Measurements from ENCODE around the gene DHX15. TPM values are rescaled to one million over a fixed set of nuclear protein-coding genes. Genes with fewer than 3 reads are reported as not detected.

The DHX15 gene
- total RNA-seq, 1 donor from 2014 or later: 102 TPM

DNA sequence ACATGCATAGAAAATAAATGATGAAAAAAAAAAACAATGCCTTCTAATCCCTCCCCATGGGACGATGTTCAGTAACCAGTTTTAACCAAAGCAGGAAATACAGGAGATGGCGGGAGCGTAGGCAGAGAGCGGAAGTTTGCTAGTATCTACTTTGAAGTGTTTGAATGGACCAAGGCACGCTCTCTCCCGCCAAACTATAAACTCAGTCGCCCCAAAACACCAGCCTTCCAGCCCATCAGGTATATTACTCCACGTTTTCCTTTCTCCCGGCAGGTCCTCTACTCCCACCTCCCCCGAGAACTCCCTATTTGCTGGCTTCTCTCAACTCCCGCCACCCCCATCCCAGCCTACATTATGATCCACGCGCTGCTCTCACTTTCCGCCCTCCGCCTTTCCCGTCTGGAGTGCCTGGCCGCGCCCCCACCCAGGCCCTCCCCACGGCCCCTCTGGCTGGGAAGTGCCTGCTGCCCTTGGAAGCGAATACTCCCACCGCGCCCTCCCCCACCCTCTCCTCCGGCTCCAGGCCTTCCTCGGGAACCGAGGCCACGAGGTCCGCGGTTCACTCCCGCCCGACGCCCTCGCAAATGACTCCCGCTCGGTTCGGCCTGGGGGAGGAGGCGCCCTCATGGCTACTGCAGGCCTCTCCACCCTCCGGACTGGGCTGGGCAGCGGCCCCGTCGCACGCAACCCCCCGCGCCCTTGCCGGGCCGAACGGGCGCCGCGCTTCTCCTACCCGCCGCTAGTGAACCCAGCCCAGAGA is 723 bp downstream of the DHX15 start:
- DNase-seq (ENCODE audit: extremely low read depth, low read depth, low spot score): no peak

DNA sequence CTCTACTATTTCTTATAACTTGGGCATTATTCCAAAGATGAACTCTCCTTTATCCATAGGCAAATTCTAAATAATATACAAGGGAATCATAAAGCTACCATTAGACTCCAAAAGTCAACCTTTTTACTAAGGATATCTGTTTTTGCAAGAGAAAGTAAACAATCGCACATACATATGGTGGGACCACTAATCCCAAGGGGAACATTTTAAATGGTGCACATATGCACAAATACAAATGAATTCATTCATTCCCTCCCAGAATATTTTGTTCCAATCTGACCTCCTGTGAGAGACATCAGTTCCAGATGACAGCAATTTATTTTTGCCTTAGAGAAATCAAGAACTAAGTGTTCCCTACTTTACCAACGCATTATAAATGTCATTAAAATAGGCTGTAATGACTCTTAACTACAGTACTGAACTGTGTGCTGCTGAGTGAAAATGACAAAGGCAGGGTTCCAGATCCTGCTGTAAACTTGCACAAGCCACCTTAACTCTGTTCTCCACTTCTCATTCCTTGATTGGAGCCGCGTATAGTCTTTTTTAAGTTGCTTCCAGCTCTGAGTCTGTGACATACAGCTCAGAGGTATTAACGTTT is 2.0 kb downstream of the DHX15 start:
- no peak for DNase-seq (ENCODE audit: extremely low read depth, low read depth, low spot score)

DNA sequence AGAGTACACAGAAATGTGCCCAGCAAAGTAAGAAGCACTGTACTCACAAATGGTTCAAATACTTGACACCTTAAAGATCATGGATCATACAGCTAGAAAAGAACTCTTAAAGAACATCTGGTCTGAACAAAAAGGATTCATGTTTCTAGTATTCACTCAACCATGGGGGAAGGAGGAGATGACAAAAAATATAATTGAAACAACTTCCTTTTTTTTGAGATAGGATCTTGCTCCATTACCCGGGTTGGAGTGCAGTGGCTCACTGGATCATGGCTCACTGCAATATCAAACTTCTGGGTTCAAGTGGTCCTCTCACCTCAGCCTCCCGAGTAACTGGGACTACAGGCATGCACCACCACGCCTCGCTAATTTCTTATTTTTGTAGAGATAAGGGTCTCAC is 6.0 kb downstream of the DHX15 start:
- DNase-seq (ENCODE audit: extremely low read depth, low read depth, low spot score): no peak

DNA sequence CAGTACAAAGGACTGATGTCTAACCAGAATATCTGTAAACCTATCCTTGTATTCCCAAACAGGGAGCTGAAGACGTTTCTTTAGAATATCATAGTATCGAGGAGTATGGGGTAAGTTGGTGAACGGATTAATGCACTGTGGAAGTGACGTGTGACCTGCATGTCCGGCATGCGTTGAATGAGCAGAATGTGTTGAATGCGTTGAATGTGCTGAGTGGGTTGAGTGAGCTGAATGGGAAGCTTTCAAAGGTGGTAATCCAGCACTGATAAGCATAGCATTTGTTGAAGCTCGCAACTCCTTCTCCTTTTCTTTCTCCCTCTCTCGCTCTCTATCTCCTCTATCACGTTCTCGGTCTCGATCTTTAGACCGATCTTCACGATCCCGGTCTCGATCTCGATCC is 8.1 kb downstream of the DHX15 start:
- no peak for DNase-seq (ENCODE audit: extremely low read depth, low read depth, low spot score)

DNA sequence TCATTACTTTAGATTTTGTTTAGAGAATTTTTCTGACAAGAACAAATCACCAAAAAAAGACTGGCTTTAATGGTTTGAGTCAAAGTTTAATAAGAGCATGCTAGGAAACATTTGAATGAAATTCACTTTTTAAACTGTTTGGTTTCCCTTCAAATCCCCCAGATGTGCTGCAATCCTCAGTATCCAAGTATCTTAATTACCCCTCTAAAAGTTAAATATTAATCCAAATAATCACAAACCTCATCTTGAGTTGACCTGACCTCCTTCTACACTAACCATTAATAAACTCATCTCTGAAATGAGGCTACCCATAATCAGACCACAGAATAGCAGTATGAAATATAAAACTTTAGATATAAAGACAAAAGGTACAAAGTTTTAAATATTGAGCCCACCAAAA is 10.1 kb downstream of the DHX15 start:
- DNase-seq (ENCODE audit: extremely low read depth, low read depth, low spot score): no peak

DNA sequence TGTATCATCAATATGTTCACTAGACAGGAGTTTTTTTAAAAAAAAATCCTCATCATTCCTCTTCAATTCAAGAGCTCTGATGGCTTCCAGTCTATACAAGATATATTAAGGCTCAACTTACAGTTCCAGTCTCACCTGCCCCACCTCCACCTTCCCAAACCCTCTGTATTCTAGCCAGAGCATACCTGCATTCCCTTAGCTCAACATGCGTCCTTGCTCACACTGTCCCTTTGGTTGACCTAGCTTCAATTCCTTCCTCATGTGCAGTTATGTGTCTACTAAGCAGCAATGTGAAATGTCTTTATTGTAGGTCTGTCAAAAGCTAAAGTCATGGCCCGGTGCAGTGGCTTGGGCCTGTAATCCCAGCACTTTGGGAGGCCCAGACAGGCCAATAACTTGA is 10.8 kb downstream of the DHX15 start:
- no peak for DNase-seq (ENCODE audit: extremely low read depth, low read depth, low spot score)

DNA sequence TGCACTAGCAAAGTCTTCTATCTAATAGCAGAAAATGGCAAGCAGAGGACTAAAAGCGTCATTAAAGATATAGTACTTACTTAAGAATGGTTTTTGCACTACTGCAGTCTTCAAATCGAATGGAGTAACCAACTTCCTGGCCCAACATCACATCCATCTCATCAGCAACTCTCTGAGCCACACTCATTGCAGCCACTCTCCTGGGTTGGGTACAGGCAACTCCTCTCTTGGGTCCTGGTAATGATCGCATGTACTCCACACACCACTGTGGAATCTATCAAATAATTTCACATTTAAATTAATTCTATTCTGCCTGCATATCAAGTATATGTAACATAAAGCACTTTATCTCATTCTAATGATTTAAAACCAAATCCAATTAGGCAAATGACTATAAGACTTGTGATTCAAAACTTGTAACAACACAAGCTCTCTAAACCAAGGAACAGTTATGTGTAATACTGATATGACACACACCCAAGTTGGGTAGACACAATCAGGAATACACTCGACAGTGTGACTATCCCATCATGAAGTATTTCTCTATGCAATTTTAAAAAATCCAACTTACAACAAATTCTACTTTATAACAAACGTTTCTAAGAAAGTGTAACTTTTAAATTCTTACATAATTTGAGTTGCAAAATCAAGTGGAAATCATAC is 13.6 kb downstream of the DHX15 start:
- no peak for DNase-seq (ENCODE audit: extremely low read depth, low read depth, low spot score)

DNA sequence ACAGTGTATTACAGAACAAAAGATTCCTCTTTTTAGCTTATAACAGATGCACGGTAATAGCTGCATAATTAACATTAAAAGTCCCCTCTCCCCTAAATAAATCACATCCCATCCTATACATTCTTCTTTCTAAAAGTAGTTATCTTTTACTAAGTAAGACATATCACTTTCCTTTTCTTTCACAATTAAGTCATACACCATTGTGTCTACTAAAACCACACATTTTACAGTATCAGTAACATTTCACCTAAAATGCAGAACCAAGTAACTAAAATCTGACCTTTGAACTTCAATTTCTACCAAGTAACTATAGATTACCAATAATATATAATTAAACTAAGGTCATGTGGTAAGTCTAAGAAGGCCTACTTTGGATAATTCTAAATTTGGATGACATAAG is 14.2 kb downstream of the DHX15 start:
- DNase-seq (ENCODE audit: extremely low read depth, low read depth, low spot score): no peak

DNA sequence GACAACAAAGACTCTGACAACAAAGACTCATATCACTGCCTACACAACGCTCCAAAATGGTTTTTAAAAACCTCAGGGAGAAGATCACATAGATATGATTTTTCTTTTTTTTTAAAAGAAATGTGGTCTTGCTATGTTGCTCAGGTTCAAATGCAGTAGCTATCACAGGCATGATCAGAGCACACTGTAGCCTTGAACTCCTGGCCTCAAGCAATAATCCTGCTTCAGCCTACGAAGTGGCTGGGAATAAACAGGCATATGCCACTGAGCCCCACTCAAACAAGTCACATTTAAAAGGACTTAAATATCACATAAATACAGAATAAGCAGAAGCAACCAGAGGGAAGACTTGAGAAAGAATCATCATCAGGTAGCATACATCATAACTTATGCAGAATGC is 14.7 kb downstream of the DHX15 start:
- no peak for DNase-seq (ENCODE audit: extremely low read depth, low read depth, low spot score)

DNA sequence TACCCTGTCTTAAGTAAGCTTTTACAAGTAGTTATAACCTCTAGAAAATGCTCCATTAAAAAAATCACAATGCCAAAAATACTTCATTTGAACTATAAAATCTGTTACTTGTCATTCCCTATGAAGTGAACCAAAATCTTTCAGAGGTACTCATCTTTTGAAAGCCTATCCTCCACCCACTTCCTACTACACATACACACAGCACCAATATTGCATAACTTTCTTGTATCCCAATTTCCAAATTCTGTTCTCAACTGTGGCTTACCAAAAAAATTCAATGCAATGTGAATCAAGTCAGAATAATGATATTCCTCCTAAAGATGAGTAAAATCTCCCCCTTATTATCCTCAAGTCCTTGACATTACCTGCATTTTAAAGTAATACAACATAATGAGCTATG is 15.9 kb downstream of the DHX15 start:
- no peak for DNase-seq (ENCODE audit: extremely low read depth, low read depth, low spot score)

DNA sequence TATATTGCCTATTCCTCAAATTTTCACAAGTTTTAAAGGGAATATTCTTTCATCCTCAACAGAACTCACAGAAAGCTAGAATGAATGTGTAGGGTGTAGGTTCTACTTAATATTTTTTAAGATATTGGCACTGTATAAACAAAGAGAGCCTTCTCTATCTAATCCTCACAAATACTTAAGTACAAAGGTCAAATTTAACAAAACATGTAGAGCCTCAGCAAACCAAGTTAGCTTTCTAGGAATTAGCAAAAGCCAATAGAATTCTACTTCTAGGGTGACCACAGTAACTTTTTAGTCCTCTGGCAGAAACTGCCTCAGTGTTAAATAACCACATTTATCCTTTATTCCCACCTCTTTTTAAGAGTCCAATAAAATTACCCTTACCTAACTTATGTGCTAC is 19.3 kb downstream of the DHX15 start:
- no peak for DNase-seq (ENCODE audit: extremely low read depth, low read depth, low spot score)

DNA sequence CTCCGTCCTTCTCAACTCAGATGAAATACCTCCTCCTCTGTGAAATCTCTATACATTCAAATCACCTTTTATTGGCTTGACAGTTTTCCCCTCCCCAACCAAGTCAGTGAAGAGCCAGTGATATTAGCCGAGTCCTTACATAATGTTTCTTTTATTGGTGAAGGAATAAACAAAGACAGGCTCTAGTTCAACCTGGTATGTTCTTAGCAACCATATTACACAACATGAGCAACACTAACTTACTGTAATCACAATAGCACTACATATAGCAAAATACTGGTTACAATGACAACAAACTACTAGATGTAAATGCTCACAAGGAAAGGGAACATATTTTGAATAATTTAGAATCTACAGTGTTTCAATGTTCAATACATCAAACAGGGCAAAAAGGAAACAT is 19.9 kb downstream of the DHX15 start:
- DNase-seq (ENCODE audit: extremely low read depth, low read depth, low spot score): no peak

DNA sequence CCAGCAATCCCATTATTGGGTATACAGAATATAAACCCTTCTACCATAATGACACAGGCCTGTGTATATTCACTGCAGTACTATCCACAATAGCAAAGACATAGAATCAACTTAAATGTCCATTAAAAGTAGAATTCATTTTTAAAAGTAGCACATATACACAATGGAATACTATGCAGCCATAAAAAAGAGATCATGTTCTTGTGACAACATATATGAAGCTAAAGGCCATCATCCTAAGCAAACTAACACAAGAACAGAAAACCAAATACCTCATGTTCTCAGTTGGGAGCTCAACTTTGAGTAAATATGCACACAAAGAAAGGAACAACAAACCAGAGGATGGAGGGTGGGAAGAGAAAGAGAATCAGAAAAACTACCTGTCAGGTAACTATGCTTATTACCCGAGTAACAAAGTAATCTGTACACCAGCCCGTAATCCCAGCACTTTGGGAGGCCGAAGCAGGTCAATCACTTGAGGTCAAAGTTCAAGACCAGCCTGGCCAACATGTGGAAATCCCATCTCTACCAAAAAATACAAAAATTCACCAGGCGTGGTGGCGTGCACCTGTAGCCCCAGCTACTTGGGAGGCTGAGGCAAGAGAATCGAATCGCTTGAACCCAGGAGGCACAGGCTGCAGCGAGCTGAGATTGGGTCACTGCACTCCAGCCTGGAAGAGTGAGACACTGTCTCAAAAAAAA is 22.8 kb downstream of the DHX15 start:
- no peak for DNase-seq (ENCODE audit: extremely low read depth, low read depth, low spot score)

DNA sequence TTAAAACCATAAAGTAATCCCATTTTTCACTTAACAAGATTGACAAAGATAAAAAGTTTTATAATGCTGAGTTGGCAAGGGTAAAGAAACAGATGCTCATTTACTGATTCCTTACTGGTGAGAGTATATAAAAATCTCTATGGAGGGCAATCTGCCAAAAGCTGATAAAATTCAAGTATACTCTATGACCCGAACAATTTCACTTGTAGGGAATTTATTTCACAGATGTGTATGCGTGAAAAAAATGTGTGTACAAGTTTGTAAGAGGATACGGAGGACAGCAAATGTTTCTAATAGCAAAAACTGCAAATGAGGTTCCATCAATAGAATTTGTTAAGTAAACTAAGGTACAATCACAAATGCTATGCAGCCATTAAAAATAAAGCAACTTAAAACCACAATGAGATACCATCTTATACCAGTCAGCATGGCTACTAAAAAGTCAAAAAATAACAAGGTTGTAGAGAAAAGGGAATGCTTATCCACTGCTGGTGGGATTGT is 23.4 kb downstream of the DHX15 start:
- DNase-seq (ENCODE audit: extremely low read depth, low read depth, low spot score): no peak

DNA sequence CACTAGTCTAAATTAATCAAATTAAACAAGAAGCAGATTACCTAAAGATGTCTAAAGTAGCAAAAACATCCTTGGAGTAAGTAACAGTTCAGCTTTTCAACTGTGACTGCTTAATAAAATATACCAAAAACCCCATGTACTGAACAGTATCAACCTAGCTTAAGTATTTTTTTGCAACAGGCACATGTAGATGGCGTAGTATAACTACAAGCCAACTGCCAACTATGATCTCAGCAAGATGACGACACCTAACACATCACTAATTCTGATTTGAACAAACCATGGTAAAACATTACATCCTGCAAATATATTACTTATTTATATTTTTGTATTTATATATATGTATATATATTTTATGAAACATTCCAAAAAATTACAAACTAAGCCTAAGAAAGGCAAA is 24.5 kb downstream of the DHX15 start:
- no peak for DNase-seq (ENCODE audit: extremely low read depth, low read depth, low spot score)

DNA sequence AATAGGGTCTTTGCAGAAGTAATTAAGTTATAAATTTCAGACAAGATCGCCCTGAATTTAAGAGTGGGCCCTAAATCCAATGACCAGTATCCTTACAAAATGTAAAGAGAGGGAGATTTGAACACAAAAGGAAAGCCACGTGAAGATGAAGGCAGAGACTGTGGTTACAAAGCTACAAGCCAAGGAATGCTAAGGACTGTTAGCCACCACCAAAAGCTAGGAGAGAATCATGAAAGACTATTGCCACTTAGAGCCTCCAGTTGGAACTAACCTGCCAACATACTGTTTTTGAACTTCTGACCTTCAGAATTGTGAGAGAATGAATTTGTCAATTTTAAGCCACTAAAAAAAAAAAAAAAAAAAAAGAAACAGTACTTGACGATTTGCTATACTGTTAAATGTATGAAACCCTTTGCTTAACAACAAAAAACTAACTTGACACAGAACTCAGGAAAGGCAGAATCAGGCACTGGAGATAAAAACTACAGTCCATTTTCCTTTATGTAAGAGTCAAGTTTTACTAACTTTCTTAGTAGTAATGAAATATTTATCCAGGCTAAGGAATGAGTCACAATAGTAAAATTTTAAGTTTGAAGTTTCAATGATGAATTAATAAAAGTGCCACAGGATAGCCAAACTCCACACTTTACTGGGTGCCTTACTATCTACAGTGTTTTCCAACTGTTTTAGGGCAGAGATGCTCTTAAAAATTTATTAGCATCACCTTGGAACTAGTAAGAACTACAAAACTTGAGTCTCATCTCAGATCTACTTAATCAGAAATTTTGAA is 25.1 kb downstream of the DHX15 start:
- no peak for DNase-seq (ENCODE audit: extremely low read depth, low read depth, low spot score)

DNA sequence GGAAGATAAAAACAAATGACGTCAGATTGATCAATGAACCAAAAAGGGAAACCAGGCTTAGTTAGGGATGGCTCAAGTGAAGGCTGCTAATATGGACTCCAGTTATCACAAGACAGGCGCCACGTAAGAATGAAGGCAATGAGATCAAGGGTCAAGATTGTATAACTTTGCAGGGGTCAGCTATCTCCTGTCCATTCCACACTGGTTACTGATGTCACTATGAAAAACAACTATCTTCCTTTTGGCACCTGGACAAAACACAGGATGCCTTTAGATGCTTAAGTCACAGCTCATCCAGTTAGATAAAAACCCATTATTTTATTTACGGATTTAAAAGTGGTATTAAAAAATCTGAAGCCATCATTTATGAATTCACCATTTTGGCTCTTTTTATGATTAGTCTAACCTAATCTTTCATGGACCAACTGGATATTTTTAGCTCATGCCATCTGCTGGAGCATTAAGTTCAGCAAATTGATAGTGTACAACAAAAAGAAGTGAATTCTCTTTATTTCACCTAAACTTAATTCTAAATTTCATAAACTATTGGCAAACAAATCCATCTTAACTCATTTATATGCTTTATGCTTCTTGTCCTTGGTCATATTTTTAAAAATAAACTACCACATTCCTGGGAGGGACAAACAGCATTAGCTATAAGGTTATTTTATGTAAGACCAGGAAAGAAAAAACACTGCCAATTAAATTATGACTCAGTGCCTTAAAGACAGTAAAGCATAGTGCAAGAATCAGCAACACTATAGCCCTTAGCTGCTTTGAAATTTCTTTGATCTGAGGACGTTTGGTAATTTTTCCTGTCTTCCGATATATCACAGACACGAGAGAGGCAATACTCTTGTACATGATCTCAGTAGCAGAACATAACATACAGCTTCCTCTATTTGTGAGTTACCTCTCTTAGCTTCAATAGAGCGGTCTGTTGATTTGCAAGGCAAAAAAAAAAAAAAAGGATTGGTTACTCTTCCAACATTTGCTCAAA is 27.0 kb downstream of the DHX15 start:
- no peak for DNase-seq (ENCODE audit: extremely low read depth, low read depth, low spot score)

DNA sequence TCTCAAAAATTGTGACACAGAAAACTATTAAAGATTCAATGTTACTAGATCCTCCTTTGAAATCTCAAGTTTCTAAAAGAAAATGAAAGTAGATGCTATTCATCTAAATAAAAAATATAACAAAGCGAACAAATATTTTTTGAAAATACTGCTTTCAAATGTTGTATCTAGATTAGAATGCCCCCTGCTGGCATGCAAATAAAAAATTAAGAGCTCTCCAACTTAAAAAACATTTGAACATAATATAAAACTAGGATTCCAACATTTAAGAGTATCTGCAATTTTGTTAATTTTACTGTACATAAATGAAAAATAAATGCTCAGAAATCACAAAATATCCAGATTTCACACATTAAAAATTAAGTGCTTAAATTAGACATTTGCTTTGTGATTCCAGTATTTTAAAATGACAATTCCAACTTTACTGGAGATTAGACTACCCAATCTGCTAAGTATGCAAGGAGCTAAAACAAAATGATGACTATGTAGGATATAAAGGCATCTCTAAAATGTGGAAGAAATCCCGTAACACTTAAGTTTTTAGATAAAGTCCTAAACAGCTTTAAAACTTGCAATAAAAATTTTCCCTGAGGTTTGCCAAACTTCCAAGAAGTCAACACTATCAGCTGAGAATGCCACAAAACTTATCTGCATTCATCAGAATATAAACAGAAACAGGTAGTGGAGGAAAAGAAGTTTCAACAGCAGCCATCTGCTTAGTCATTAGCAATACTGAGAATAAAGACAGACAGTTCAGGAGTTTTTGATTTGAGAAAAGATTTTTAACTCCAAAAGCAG is 32.7 kb downstream of the DHX15 start:
- DNase-seq (ENCODE audit: extremely low read depth, low read depth, low spot score): no peak
